Non-pigmented ciliary epithelial cell (primary cell): Measurements from ENCODE around the gene RIMS1.
"Not testable (repeated sequence)": the region's sequence is repeated elsewhere in the genome, so short reads cannot be mapped to it uniquely, and the experiment has no call there.

Experiments
- DNase-seq: peaks from one replicate; pipeline ENCODE4 v3.0.0-alpha.2; 2010; ENCODE audit warnings: low read depth

Gene RIMS1

DNA sequence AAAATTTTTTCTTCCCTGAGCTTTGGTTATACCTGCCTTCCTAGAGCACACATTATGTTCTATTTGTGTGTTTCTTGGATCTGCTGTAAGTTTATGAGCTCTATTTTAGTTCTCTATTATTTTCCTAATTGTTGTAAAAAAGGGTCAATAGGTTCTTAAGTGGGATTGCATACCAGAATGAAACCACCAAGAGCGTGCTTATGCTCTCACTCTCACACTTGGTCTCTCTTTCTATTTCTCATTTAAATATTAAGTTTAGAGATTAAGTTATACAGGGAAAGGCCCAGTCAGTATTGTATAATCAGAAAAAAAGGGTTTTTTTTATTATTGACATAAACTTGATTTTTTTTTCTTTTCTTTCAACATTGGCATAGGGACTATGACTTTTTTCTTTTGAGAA lies 96.8 kb downstream of the RIMS1 start:
- no peak for DNase-seq

DNA sequence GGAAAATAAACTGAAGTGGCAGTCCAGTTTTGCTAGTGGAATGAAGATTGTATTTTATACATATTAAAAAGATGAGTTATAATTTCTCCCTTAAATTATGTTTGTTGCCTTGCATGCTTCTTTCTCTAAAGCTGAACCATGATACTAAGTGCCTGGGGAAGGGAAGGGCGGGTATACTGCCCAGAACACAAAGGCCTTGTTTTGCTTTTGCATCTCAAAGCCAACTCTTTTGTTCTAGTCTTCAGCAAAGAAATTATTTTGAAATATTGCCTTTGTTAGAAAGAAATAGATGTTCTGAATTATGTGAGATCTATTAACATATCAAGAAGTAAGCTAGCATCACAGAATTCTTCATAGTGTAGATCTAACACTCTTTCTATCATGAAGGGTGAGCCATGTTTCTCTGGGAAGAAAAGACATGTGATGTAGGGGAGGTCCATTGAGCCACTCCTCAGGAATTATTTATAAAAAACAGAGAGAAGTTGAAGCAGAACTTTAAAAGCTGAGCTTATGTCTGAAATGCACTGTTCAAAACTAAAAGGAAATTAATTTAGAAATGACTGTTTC lies 108.4 kb downstream of the RIMS1 start:
- no peak for DNase-seq

DNA sequence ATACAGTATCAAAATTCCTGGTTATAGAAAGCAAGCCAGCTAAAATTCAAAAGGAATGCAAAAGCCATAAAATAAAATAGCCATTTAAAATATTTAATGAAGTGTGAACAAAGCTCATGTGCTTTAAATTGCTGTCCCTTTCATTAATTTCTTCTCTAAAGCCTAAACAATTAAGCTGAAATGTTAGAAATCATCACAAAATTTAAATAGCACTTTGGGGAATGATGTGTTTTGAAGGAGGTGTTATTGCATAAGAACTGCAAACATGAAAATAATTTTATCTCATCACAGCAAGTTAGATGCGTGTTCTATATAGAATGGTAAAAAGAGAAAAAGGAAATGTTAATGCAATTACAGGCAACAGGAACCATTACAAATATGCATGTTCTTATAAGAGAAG lies 111.0 kb downstream of the RIMS1 start:
- DNase-seq, result no peak

DNA sequence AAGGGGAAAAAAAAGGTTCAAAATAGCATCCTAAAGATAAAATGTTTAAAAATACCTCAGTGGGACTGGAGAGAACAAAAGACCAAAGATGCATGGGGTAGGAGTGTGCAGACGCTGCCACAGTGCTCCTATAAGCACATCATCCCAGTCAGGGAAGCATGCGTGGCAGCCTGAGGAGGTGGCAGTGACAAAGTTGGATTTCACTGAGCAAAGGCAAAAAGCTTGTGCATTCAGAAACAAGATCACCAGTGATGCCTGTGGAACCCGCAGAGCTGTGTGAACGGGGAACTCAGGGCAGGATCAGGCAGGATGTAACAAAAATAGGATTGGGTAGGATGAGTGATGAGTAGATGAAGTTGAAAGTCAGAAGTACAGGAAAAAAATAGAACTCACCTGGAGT lies 116.1 kb downstream of the RIMS1 start:
- no peak for DNase-seq

DNA sequence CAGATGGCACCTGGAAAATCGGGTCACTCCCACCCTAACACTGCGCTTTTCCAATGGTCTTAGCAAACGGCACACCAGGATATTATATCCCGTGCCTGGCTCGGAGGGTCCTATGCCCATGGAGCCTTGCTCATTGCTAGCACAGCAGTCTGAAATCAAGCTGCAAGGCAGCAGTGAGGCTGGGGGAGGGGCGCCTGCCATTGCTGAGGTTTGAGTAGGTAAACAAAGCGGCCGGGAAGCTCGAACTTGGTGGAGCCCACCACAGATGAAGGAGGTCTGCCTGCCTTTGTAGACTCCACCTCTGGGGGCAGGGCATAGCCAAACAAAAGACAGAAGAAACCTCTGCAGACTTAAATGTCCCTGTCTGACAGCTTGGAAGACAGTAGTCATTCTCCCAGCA lies 120.2 kb downstream of the RIMS1 start:
- DNase-seq, result not testable (repeated sequence)

DNA sequence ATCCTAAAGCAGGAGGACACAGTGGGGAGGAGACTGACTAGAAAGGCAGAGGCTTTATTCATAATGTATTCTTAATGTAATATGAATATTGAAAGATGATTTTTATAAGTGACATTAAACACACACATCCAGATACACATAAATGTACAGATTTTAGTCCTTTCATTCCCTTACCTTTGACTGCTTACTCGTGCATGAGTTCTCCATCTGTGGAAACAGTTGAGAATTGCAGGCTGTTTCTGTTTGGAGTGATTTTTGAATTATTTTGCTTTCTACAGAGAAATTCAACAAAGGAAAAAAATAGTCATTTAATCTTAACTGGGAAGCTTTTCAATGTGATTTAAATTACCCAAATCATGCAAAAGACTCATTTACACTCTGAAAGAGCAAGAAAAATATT lies 136.5 kb downstream of the RIMS1 start:
- DNase-seq, result no peak

DNA sequence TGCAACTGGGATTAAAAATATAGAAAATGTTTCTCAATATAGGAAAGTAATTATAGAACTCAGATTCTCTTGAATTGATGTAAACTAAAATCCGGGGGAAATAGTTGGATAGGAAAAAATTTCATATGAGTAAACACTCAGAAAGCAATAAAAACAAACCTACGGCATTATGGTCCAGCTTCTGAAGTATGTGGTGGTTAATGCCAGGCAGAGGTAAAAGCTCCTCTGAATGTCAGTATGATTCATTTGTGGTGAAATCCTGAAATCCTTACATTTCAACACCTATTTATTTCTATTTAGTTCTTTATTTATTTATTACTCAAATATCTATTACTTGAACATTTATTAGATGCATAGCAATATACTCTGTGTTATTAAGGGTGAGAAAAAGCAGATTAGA lies 145.1 kb downstream of the RIMS1 start:
- DNase-seq, result peak; percentile 19

DNA sequence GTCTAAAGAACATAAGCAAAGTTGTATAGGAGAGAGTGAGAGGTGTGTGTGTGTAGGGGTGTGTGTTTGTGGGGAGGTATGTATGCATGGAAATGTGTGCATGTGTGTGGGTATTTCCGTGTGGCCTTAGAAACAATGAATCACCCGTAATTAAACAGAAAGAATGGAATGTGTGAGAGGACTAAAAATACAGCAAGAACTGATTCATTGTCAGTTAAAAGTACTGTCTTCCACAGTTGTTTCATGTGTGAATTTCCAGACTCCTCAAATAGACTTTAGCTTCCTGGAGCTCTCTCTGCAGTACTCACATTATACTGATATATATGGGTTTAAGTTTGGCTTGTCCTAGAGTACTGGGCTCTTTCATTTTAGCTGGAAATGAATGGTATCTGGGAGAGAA lies 145.7 kb downstream of the RIMS1 start:
- no peak for DNase-seq

DNA sequence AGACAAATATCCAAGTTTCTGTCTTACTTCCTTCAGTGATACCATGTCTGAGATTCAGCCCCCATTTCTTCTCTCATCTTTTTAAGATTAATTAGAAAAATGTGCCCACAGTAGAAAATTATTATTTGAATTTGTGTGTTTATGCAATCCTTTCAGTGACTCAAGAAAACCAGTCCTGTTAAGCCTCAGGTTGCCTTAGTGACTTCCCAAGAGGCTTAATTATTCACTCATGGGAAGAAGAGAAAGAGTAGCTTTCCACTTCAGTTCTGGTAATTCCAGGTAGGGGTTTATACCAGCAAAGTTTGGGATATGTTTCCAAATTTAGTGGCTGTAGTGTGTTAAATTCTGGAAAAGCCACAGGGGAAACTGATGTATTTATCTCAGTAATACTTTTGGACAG lies 149.1 kb downstream of the RIMS1 start:
- DNase-seq, result no peak

DNA sequence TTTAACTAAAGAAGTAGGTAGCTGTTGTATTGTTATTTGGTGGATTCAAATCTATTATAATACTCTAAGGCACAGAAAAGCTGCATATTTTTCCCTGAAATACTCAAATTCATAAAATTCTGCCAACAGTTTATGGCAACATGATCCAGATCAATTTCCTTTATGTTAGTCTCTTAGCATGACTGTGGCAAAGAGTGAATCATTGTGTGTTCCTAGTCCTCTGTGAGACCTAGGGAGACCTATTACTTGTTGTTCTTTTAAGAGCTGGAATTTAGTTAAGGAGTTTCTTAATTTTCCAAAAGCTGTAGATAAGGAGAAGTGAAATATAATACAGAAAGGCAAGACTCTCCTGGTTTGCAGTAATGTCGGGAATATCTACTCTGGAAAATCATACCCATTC lies 149.6 kb downstream of the RIMS1 start:
- no peak for DNase-seq

DNA sequence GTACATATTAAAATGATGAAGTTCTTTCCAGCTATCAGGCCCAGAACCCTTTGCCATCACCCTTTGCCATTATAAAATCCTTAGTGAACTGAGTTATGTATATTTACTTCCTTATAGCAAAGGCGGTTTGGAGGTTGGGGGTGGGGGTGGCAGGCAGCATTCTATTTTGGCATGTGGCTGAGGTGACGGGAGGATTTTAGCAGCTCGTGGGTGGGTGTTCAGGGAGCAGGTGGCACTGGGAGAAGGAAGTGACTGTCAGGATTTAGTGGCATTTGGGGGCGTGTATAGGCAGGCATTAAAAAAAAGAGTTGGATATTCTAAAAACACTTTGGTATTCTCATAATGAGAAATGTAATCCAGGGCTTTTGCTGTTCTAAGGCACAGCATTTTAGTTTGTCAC lies 150.7 kb downstream of the RIMS1 start:
- no peak for DNase-seq

DNA sequence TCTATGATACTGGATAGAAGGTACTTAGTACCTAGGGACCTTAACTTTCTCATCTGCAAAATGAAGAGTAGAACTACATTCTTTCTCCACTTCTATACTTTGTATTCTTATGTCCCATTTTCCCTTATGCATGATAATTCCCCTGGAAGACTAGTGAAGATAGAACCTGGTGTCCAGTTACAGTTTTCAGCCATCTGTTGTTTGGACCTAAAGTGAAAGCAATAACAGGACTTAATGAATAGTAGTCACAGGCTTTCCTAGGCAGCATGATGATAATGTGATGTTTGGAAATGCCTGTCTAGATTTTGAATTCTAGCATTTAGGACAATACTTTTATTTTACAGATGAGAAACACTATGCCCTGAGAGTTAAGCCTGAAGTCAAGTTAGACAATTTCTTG lies 153.8 kb downstream of the RIMS1 start:
- DNase-seq, result no peak

DNA sequence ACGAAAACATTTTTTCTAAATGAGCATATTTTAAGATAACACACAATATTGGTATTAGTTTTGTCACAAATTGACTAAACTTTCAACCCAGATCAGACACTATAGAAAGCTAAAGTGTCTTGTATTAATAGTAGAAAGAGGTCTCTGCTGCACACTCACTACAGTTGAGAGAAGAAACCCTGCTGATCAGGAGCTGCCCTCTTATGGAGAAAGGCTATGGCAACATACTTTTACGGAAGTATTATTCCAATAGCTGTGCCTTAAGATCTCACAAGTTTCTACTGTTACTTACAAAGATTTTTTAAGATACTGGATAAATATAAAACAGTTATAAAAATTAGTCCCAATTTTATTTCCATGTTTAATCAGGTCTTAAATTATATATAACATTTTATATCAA lies 155.7 kb downstream of the RIMS1 start:
- no peak for DNase-seq

DNA sequence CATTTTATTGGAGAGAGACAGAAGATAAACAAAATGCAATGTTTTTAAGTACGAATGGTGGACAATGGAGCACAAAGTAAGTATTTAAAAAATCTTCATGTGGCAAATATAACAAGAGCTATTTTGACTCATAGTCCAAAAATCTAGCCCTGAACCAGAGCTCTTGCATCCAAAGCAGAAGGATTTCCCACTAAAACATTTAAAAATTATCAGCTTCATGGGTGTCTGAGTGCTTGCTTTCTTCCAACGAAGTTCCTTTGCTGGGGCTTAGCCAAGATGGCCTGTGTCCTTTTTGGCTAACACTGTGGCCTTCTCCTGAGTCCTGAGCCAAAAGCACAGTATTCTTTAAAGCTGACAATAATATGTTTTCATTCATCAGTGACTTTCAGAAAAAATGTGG lies 161.7 kb downstream of the RIMS1 start:
- no peak for DNase-seq

DNA sequence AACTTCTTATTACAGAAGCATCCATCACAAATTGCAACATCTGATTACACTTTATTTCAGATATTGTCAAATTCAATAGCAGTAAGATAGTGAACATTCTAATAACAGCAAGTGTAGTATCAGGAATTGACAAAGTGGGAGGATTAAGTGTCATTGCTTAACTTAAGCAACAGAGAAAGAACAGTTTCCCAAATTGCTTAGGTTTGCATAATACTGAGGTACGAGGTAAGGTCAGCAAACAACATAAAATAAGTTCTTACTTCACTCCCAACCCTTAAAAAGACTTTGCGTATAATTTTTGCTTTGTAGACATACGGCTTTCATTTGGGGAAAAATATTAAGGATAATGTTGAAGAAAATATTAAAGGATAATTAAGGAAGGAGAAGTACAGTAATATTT lies 163.0 kb downstream of the RIMS1 start:
- DNase-seq, result no peak

DNA sequence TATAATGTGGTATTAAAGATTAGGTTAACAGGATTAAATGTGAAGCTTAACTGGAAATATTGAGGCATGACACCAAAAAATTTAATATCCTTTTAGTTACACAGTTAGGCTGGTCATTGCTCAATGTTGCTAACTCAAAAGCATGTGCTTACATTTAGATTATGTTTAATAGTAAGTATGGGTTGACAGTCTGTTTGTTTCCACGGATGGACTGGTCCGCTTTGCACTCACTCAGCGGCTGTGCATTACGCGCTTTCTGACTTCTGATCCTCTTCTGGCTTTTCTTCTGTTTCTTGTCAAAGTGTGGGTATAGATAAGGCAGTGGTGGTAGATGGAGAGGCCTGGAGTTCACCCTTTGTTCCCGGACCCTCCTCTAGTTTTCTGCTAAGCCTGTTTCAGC lies 174.9 kb downstream of the RIMS1 start:
- no peak for DNase-seq

DNA sequence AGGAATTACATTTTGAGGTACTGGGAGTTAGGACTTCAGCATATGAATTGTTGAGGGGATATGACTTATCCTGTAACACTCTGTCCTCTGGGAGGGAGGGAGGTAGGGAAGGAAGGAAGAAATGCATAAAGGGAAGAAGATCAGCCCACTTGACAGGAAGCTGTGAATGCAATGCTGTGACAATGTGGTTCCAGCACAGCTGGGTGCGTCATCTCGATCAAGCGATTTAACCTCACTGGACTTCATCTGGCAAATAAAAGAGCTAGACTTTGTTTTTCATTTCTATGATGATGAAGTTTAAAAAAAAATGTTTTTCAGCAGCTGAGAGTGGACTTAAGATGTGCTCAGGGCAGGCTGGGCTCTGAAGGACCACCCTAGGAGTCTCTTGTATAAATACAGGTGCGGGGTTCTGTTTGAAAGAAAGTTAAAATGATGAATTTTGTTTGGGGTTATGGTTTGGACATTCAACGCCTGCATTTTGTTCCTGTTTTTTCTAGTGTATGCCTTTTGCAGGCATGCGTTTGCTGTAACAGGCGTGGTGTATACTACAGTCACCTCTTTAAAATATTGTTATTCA lies 178.1 kb downstream of the RIMS1 start:
- DNase-seq, result no peak

DNA sequence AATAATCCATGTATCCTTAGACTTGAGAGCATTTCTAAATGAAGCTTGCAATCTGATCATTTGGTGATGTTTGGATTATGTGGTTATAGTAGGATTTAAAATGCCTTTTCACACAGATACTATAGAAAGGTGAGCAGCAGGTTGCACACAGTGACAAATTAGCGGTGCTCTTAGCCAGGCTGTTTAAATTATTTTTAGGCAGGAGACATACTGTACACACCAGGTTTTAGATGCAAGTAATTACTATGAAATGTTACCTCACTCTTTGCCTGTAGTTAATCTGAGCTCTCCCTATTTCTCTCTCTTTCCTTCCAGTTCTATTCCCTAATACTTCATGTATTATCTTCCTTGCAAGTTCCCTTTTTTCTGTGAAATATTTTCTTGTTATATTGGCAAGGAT lies 191.7 kb downstream of the RIMS1 start:
- no peak for DNase-seq

DNA sequence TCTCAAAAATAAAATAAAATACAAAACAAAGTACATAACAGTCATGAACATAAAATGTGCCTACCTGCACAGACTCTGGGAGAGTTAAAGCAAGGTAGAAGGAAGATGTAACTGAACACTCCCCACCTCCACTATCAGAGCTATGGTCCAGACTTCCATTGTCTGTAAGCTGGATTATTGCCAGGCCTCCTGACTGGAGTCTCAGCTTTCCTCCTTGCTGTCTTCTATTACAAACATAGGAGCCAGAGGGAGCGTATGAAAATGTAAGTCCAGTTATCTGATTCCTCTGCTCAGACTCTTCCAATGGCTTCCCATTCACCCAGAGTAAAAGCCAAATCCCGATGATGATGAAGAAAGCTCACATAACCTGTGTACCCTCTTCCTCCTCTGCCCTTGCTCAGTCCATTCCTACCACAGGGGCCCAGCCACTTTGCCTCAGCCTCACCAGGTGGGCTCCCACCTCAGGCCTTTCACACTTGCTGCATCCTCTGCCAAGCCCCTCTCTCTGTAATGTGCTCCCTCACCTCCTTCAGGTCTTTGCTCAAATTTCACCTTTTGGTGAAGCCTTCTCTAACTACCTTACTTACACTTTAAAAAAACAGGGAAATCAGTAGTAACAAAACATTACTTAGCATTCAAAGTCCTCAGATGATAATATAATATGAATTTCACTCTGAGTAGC lies 194.1 kb downstream of the RIMS1 start:
- DNase-seq, result no peak

DNA sequence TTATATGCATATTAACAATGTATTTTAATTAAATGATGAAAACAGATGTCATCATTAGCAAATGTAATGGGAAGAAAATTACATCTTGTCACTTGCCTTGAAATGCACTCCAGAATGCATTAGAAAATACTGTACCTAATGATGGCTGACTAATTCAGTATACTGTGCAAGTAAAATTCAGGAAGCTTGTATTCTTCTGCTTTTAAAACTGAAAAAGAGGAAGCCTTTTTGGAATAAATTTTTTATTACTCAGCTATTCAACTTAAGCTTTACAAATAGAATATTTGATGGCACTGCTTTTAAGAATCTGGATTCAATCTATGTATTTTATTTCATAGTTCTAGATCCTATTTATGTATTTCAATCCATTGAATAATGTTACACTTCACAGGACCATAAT lies 195.5 kb downstream of the RIMS1 start:
- DNase-seq, result no peak

DNA sequence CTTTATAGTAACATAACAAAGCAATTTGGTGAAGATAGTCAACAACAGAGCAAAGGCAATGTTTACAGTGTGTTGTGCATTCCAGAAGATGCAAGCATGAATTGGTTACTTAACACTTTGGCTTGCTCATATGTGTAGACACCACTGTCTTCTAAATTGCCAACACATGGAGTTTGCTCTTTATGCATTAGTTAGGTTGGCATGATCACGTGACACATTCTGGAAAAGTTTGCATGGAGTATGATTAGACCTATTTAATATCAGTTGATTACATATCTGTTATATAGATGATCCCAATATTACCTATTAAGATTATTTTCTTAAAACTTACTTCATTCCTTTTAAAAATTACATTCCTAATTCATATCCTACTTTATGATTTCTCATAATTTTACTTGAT lies 197.6 kb downstream of the RIMS1 start:
- DNase-seq, result no peak

DNA sequence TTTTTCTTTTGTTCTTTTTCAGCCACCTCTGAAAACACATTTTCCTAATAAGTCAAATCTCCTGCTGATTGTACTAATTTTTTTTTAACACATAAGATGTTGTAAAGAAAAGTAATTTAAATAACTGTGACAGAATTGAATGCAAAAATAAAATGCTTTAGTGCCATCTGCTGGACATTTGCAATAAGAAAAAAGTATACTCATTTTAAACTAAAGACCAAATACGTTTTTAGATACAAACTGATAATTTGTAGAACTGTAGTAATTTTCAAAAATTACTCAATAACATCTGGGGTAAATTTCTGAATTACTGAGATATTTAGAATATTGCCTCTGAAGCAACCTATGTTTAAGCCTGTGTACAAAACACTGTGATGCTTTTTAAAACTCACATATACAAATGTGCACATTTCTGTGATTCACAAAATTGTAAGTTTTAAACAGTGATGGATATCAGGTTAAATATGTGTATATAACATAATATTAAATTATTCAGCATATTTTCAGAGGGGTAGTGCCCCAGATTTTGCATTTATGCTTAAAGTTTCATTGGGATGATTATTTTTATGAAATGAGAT lies 198.7 kb downstream of the RIMS1 start:
- no peak for DNase-seq

DNA sequence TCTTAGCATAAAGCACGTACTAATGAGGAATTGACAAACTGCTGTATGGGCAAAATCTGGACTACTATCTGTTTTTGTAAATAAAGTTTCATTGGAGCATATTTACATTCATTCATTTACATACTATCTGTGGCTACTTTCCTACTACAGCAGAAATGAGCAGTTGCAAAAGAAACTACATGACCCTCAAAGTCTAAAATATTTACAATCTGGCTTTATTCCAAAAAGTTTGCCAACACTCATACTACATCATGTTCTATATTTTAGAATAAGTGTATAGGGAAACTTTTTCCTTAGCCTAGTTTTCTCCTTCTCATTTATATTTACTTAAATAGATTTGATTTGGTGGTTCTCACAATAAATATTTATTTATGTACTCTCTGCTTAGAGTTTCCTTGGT lies 208.2 kb downstream of the RIMS1 start:
- DNase-seq, result no peak

DNA sequence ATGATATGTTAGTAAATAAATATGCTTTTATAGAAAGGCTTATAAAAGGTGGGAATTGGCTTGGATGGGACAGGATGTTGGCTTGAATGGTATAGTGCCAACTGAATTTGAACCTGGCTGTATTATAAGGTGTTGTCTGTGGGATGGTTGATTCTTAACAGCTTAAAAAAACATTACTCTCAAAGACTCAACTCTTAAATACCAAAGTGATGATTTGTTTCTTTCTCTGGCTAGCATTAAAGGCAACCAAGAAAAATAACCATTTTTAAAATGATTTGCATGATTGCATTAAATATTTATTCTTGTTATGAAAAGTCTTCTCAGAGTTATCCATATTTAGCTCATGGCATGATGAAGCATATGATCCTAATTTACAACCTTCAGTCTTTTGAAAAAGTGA lies 216.2 kb downstream of the RIMS1 start:
- DNase-seq, result no peak
